HepG2 (cell line): ENCODE measurements around the gene PRXL2B. TPM values are rescaled to one million over a fixed set of nuclear protein-coding genes. Genes with fewer than 3 reads are reported as not detected.

Source experiments
- ARID5B ChIP-seq: IDR thresholded peaks from 2 replicates; pipeline ENCODE4 v1.4.0; 2020; ENCODE audit warnings: mild to moderate bottlenecking, missing genetic modification reagents
- GTF2F1 ChIP-seq: fragments of 150-350 bp; IDR thresholded peaks from 2 replicates; pipeline ENCODE4 v1.6.1; 2014; ENCODE audit warnings: low read length
- HIC2 ChIP-seq: sonication (generic); formaldehyde crosslinking; IDR thresholded peaks from 2 replicates; pipeline ENCODE4 v1.9.0; 2022; ENCODE audit warnings: low read depth, missing genetic modification reagents
- HOXA5 ChIP-seq: sonication (generic); formaldehyde crosslinking; IDR thresholded peaks from 2 replicates; pipeline ENCODE4 v1.4.0; 2020; ENCODE audit warnings: missing genetic modification reagents
- JUNB ChIP-seq: sonication (generic); formaldehyde crosslinking; IDR thresholded peaks from 2 replicates; pipeline ENCODE4 v1.8.0; 2022; ENCODE audit warnings: missing genetic modification reagents, mild to moderate bottlenecking, borderline replicate concordance
- KLF9 ChIP-seq: IDR thresholded peaks from 2 replicates; pipeline ENCODE4 v1.6.1; 2016; ENCODE audit warnings: low read depth
- MAFF ChIP-seq: IDR thresholded peaks from 2 replicates; pipeline ENCODE4 v1.6.1; 2011; ENCODE audit warnings: low read depth, low read length, improper control_type of control experiment
- PLRG1 ChIP-seq: fragments of 450-650 bp; conservative IDR thresholded peaks from 2 replicates; pipeline ENCODE4 v1.6.1; 2016
- RAD21 ChIP-seq: fragments of 450-650 bp; formaldehyde crosslinking; IDR thresholded peaks from 2 replicates; pipeline ENCODE4 v1.5.0; 2020; ENCODE audit warnings: mild to moderate bottlenecking
- RFX5 ChIP-seq: IDR thresholded peaks from 2 replicates; pipeline ENCODE4 v1.6.1; 2011; ENCODE audit warnings: low read depth, low read length, improper control_type of control experiment
- SRSF9 ChIP-seq: fragments of 200-400 bp; formaldehyde crosslinking; IDR thresholded peaks from 2 replicates; pipeline ENCODE4 v1.6.1; 2018; ENCODE audit warnings: borderline replicate concordance, mild to moderate bottlenecking, low read depth, low read length; ENCODE audit not compliant: insufficient read depth, poor library complexity, severe bottlenecking
- SSRP1 ChIP-seq: IDR thresholded peaks from 2 replicates; pipeline ENCODE4 v1.6.1; 2016; ENCODE audit warnings: control low read depth
- SUZ12 ChIP-seq: fragments of 150-350 bp; IDR thresholded peaks from 2 replicates; pipeline ENCODE4 v1.6.1; 2014; ENCODE audit warnings: low read depth, low read length
- ZBTB21 ChIP-seq: sonication (generic); formaldehyde crosslinking; IDR thresholded peaks from 2 replicates; pipeline ENCODE4 v1.4.0; 2020; ENCODE audit warnings: missing genetic modification reagents
- ZBTB42 ChIP-seq: sonication (generic); formaldehyde crosslinking; IDR thresholded peaks from 2 replicates; pipeline ENCODE4 v1.5.0; 2020; ENCODE audit warnings: mild to moderate bottlenecking, missing genetic modification reagents
- ZNF142 ChIP-seq: sonication (generic); formaldehyde crosslinking; IDR thresholded peaks from 2 replicates; pipeline ENCODE4 v1.4.0; 2020; ENCODE audit warnings: missing genetic modification reagents
- ZNF619 ChIP-seq: sonication (generic); formaldehyde crosslinking; IDR thresholded peaks from 2 replicates; pipeline ENCODE4 v1.4.0; 2020; ENCODE audit warnings: mild to moderate bottlenecking, missing genetic modification reagents
- polyA plus RNA-seq, 8 experiments: library from polyadenylated mRNA; depleted of rRNA in 3 of 8; stranded (reverse) in 7 of 8; unstranded in 1 of 8; fragments of >200 nt; fragmentation: Illumina TruSeq in 4 of 8; extraction: Trizol in 4 of 8; gene quantifications; 2 replicates each; pipeline versions ENCODE4 v1.2.1 to v1.2.3, GENCODE V29; 2011 to 2016; ENCODE audit warnings: low read depth in 4 of 8, missing spikeins in 1 of 8, mixed read lengths in 1 of 8; ENCODE audit not compliant: insufficient read depth in 1 of 8
- total RNA-seq, 5 experiments: library from RNA; depleted of rRNA; stranded (reverse); fragments of >200 nt; fragmentation: Illumina TruSeq; extraction: Trizol; gene quantifications; 2 replicates each; pipeline ENCODE4 v1.2.3, GENCODE V29; 2016; ENCODE audit warnings: low read depth in 1 of 5
- TF ChIP-seq, protein P1 (sequence below): IDR thresholded peaks from 2 replicates; pipeline ENCODE4 v1.6.1; 2016; ENCODE audit warnings: control low read depth

PRXL2B gene
- total and polyA plus RNA-seq, 2 of the 13 experiments (the other 11 are each of a cell fraction or from before 2014, with no cell fraction given), result 16.8 to 22.1 TPM

GRCh38 chr1:2548068-2548589 is 38.4 kb upstream of the PRXL2B start (continued):
- peak; percentile 59; the same call in 1 of the 2 replicates for TF ChIP-seq SSRP1
- TF ChIP-seq KLF9 (CRISPR knock-in tag), result no peak
- TF ChIP-seq SUZ12, result no peak
- no peak for TF ChIP-seq SRSF9
- no peak for TF ChIP-seq HOXA5
- TF ChIP-seq JUNB (CRISPR knock-in tag), result no peak
- TF ChIP-seq ZNF142 (CRISPR knock-in tag), result no peak
- TF ChIP-seq HIC2 (CRISPR knock-in tag), result no peak
- TF ChIP-seq MAFF, result no peak
- no peak for TF ChIP-seq ZBTB21 (CRISPR knock-in tag)
- no peak for TF ChIP-seq GTF2F1
- TF ChIP-seq, protein P1, sequence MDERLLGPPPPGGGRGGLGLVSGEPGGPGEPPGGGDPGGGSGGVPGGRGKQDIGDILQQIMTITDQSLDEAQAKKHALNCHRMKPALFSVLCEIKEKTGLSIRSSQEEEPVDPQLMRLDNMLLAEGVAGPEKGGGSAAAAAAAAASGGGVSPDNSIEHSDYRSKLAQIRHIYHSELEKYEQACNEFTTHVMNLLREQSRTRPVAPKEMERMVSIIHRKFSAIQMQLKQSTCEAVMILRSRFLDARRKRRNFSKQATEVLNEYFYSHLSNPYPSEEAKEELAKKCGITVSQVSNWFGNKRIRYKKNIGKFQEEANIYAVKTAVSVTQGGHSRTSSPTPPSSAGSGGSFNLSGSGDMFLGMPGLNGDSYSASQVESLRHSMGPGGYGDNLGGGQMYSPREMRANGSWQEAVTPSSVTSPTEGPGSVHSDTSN, result no peak
- no peak for TF ChIP-seq ARID5B (CRISPR knock-in tag)
- no peak for TF ChIP-seq ZBTB42 (CRISPR knock-in tag)
- no peak for TF ChIP-seq PLRG1
- TF ChIP-seq ZNF619, result no peak
- peak; percentile 88 for TF ChIP-seq RAD21 (CRISPR knock-in tag)
- no peak for TF ChIP-seq RFX5
